Stomach (tissue), 4 donors: Measurements from ENCODE around the gene ME3.

Experiments
- EP300 ChIP-seq: sonication (generic); formaldehyde crosslinking; IDR thresholded peaks from one replicate; pipeline ENCODE4 v1.6.1; 2017; ENCODE audit warnings: antibody characterized with exemption
- POLR2A ChIP-seq, 4 donors: fragments of 450-650 bp; IDR thresholded peaks; one replicate each; pipeline ENCODE4 v1.6.1; 2016; ENCODE audit warnings: antibody characterized with exemption in 4 of 4, control low read depth in 2 of 4, mild to moderate bottlenecking in 1 of 4, moderate library complexity in 1 of 4
- POLR2AphosphoS5 ChIP-seq, 3 donors: sonication (generic); formaldehyde crosslinking; IDR thresholded peaks; one replicate each; pipeline ENCODE4 v1.6.1; 2016; ENCODE audit warnings: antibody characterized with exemption in 3 of 3
- TF ChIP-seq, protein P1 (sequence below), 7 experiments: fragments of 450-650 bp in 4 of 7; fragments of 200-600 bp in 3 of 7; sonication (generic) in 3 of 7; IDR thresholded peaks; one replicate each; pipeline ENCODE4 v1.5.1; 2016 to 2019; ENCODE audit warnings: antibody characterized with exemption in 7 of 7, control low read depth in 2 of 7, mild to moderate bottlenecking in 1 of 7

DNA sequence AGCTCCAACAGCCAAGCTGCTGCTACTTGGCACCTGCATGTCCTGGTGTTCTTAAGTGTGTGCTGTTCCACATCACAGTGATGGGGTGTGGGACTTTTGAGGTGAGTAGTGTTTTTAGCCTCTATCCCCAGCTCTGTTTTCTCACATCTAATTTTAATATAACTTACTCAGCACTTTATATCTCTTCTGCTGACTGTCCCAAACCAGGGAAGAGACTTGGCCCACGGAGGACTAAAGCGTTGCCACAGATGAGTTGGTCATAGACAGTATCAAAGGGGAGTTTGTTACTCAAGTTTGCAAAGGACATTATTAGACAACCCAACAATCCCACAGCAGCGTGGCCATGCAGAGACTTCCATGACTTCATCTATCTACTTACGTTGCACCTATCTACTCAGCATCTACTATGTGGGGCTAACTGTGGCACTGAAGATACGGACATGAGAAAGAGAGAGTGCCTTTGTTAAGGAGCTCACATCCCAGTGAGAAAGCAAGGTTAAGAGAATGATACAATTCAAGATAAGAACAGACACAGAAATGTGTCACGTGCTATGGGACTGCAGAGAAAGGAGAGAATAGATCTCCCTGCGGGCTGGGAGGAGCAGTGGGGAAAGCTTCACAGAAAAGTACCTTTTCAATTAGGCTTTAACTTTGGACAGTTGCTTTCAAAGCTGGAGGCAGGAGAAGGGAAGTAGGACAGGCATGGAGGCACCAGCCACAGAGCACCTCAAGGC lies 82.4 kb downstream of the ME3 start:
- no peak for TF ChIP-seq POLR2A (IDR thresholded peaks at IDR 0.05)
- TF ChIP-seq POLR2AphosphoS5 (IDR thresholded peaks at IDR 0.05), result no peak
- TF ChIP-seq, protein P1, sequence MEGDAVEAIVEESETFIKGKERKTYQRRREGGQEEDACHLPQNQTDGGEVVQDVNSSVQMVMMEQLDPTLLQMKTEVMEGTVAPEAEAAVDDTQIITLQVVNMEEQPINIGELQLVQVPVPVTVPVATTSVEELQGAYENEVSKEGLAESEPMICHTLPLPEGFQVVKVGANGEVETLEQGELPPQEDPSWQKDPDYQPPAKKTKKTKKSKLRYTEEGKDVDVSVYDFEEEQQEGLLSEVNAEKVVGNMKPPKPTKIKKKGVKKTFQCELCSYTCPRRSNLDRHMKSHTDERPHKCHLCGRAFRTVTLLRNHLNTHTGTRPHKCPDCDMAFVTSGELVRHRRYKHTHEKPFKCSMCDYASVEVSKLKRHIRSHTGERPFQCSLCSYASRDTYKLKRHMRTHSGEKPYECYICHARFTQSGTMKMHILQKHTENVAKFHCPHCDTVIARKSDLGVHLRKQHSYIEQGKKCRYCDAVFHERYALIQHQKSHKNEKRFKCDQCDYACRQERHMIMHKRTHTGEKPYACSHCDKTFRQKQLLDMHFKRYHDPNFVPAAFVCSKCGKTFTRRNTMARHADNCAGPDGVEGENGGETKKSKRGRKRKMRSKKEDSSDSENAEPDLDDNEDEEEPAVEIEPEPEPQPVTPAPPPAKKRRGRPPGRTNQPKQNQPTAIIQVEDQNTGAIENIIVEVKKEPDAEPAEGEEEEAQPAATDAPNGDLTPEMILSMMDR (IDR thresholded peaks at IDR 0.05), result no peak
- no peak for TF ChIP-seq EP300
